HEK293 (cell line): Measurements from ENCODE around the gene ATP2B3.

Experiments
- CTCF ChIA-PET: fragments of 350-600 bp; formaldehyde crosslinking; extraction: SDS; loops from one replicate; lab custom pipeline; 2021; ENCODE audit warnings: antibody characterized with exemption; lab: Yijun Ruan, JAX
- POLR2A ChIA-PET: fragments of 300-600 bp; formaldehyde crosslinking; extraction: SDS; loops from one replicate; lab custom pipeline; 2020; ENCODE audit warnings: antibody characterized with exemption, inconsistent platforms; lab: Yijun Ruan, JAX
- H3K27ac ChIP-seq: fragments of 200-500 bp; sonication (Bioruptor generic); 2 replicates; pipeline ENCODE4 v1.5.1; 2014; ENCODE audit warnings: low read depth, low read length, control low read depth, inconsistent platforms; ENCODE audit errors: extremely low read depth
- H3K36me3 ChIP-seq, 2 experiments: fragments of 200-500 bp in 1 of 2; sonication (Bioruptor generic) in 1 of 2; 1 replicate in 1 of 2; 2 replicates in 1 of 2; pipeline ENCODE4 v1.5.1; 2014 to 2017; ENCODE audit warnings: inconsistent platforms in 2 of 2, low read length in 2 of 2; ENCODE audit not compliant: control insufficient read depth in 2 of 2, insufficient read depth in 1 of 2
- H3K4me1 ChIP-seq: fragments of 200-500 bp; sonication (Bioruptor generic); 2 replicates; pipeline ENCODE4 v1.5.1; 2014; ENCODE audit warnings: mild to moderate bottlenecking, low read length, inconsistent platforms; ENCODE audit not compliant: control insufficient read depth, insufficient read depth
- H3K4me3 ChIP-seq: 2 replicates; pipeline ENCODE4 v1.5.1; 2011; ENCODE audit warnings: low read depth, mild to moderate bottlenecking, control low read depth, low read length, moderate library complexity
- H3K9me3 ChIP-seq: fragments of 200-500 bp; sonication (Bioruptor generic); 2 replicates; pipeline ENCODE4 v1.5.1; 2014; ENCODE audit warnings: low read depth, low read length, inconsistent platforms; ENCODE audit not compliant: control insufficient read depth, insufficient read depth
- GLIS2 ChIP-seq: fragments of 450-650 bp; formaldehyde crosslinking; IDR thresholded peaks from 2 replicates; pipeline ENCODE4 v1.5.1; 2016; ENCODE audit warnings: missing biosample characterization, missing genetic modification characterization
- KLF16 ChIP-seq: fragments of 450-650 bp; formaldehyde crosslinking; IDR thresholded peaks from 2 replicates; pipeline ENCODE4 v1.5.1; 2017; ENCODE audit warnings: missing biosample characterization, missing genetic modification characterization
- KLF8 ChIP-seq: fragments of 450-650 bp; formaldehyde crosslinking; IDR thresholded peaks from 2 replicates; pipeline ENCODE4 v1.5.1; 2016; ENCODE audit warnings: missing biosample characterization, missing genetic modification characterization
- KLF9 ChIP-seq: fragments of 450-650 bp; formaldehyde crosslinking; IDR thresholded peaks from 2 replicates; pipeline ENCODE4 v1.5.1; 2016; ENCODE audit warnings: missing biosample characterization, missing genetic modification characterization, low read depth
- MYNN ChIP-seq: fragments of 450-650 bp; formaldehyde crosslinking; IDR thresholded peaks from 2 replicates; pipeline ENCODE4 v1.5.1; 2016; ENCODE audit warnings: missing biosample characterization, missing genetic modification characterization, borderline replicate concordance
- SCRT2 ChIP-seq: fragments of 450-650 bp; formaldehyde crosslinking; IDR thresholded peaks from 2 replicates; pipeline ENCODE4 v1.5.1; 2016; ENCODE audit warnings: missing biosample characterization, missing genetic modification characterization
- SETDB1 ChIP-seq: IDR thresholded peaks from one replicate; pipeline ENCODE4 v1.6.1; 2017; ENCODE audit warnings: mild to moderate bottlenecking, low read length, moderate library complexity, mixed read lengths; ENCODE audit not compliant: insufficient read length
- SP3 ChIP-seq: fragments of 450-650 bp; formaldehyde crosslinking; IDR thresholded peaks from 2 replicates; pipeline ENCODE4 v1.5.1; 2016; ENCODE audit warnings: missing biosample characterization, missing genetic modification characterization
- ZBTB20 ChIP-seq: fragments of 450-650 bp; formaldehyde crosslinking; IDR thresholded peaks from 2 replicates; pipeline ENCODE4 v1.5.1; 2016; ENCODE audit warnings: missing biosample characterization, missing genetic modification characterization
- ZBTB44 ChIP-seq: fragments of 450-650 bp; IDR thresholded peaks from 2 replicates; pipeline ENCODE4 v1.5.1; 2018; ENCODE audit warnings: missing biosample characterization, mild to moderate bottlenecking, missing genetic modification characterization
- ZBTB8A ChIP-seq: fragments of 450-650 bp; formaldehyde crosslinking; IDR thresholded peaks from 2 replicates; pipeline ENCODE4 v1.5.1; 2016; ENCODE audit warnings: missing biosample characterization, missing genetic modification characterization
- ZEB2 ChIP-seq: fragments of 450-650 bp; formaldehyde crosslinking; IDR thresholded peaks from 2 replicates; pipeline ENCODE4 v1.5.1; 2016; ENCODE audit warnings: missing biosample characterization, missing genetic modification characterization
- ZNF121 ChIP-seq: fragments of 450-650 bp; formaldehyde crosslinking; IDR thresholded peaks from 2 replicates; pipeline ENCODE4 v1.5.1; 2016; ENCODE audit warnings: missing biosample characterization, missing genetic modification characterization
- ZNF223 ChIP-seq: fragments of 450-650 bp; formaldehyde crosslinking; IDR thresholded peaks from 2 replicates; pipeline ENCODE4 v1.5.1; 2016; ENCODE audit warnings: missing biosample characterization, missing genetic modification characterization
- ZNF335 ChIP-seq: fragments of 450-650 bp; formaldehyde crosslinking; conservative IDR thresholded peaks from 2 replicates; pipeline ENCODE4 v1.5.1; 2016; ENCODE audit warnings: missing biosample characterization, missing genetic modification characterization
- ZNF37A ChIP-seq: fragments of 450-650 bp; IDR thresholded peaks from 2 replicates; pipeline ENCODE4 v1.5.1; 2018; ENCODE audit warnings: missing biosample characterization, missing genetic modification characterization
- ZNF501 ChIP-seq: fragments of 450-650 bp; formaldehyde crosslinking; IDR thresholded peaks from 2 replicates; pipeline ENCODE4 v1.5.1; 2016; ENCODE audit warnings: missing biosample characterization, missing genetic modification characterization
- ZNF561 ChIP-seq: fragments of 450-650 bp; IDR thresholded peaks from 2 replicates; pipeline ENCODE4 v1.5.1; 2018; ENCODE audit warnings: missing biosample characterization, missing genetic modification characterization, borderline replicate concordance
- ZNF600 ChIP-seq: fragments of 450-650 bp; formaldehyde crosslinking; IDR thresholded peaks from 2 replicates; pipeline ENCODE4 v1.5.1; 2016; ENCODE audit warnings: missing biosample characterization, missing genetic modification characterization
- ZNF660 ChIP-seq: fragments of 450-650 bp; IDR thresholded peaks from 2 replicates; pipeline ENCODE4 v1.5.1; 2018; ENCODE audit warnings: missing biosample characterization, mild to moderate bottlenecking, missing genetic modification characterization
- ZNF747 ChIP-seq: fragments of 450-650 bp; formaldehyde crosslinking; IDR thresholded peaks from 2 replicates; pipeline ENCODE4 v1.5.1; 2016; ENCODE audit warnings: missing biosample characterization, missing genetic modification characterization
- ZSCAN30 ChIP-seq: fragments of 450-650 bp; IDR thresholded peaks from 2 replicates; pipeline ENCODE4 v1.5.1; 2018; ENCODE audit warnings: missing biosample characterization, mild to moderate bottlenecking, missing genetic modification characterization, moderate library complexity
- TF ChIP-seq, protein P1 (sequence below): fragments of 450-650 bp; formaldehyde crosslinking; IDR thresholded peaks from 2 replicates; pipeline ENCODE4 v1.5.1; 2016; ENCODE audit warnings: missing biosample characterization, missing genetic modification characterization
- TF ChIP-seq, protein P2 (sequence below): fragments of 450-650 bp; formaldehyde crosslinking; IDR thresholded peaks from 2 replicates; pipeline ENCODE4 v1.5.1; 2016; ENCODE audit warnings: missing biosample characterization, missing genetic modification characterization
- TF ChIP-seq, protein P3 (sequence below): fragments of 450-650 bp; formaldehyde crosslinking; IDR thresholded peaks from 2 replicates; pipeline ENCODE4 v1.5.1; 2016; ENCODE audit warnings: missing biosample characterization, missing genetic modification characterization
- TF ChIP-seq, protein P4 (sequence below): fragments of 450-650 bp; formaldehyde crosslinking; optimal IDR thresholded peaks from 2 replicates; pipeline ENCODE3; 2016; ENCODE audit warnings: missing biosample characterization, mild to moderate bottlenecking, missing genetic modification characterization

The ATP2B3 gene

GRCh38 chrX:153596981-153597750 is 79.7 kb downstream of the ATP2B3 start:
- Histone ChIP-seq H3K27ac (no peak overlapping the region), H3K4me1 (no peaks in the 10 kb centered on the region), H3K36me3 (peaks cover 0 to 48% of the 10 kb centered on the region in 2 experiments; a peak in 2 of 3 replicates), H3K4me3 (no peak overlapping the region), H3K9me3 (no peaks in the 10 kb centered on the region)
- TF ChIP-seq SETDB1 (peak; percentile 14), SCRT2 (tag by site-specific recombination) (no peak)
- TF ChIP-seq, protein P1, sequence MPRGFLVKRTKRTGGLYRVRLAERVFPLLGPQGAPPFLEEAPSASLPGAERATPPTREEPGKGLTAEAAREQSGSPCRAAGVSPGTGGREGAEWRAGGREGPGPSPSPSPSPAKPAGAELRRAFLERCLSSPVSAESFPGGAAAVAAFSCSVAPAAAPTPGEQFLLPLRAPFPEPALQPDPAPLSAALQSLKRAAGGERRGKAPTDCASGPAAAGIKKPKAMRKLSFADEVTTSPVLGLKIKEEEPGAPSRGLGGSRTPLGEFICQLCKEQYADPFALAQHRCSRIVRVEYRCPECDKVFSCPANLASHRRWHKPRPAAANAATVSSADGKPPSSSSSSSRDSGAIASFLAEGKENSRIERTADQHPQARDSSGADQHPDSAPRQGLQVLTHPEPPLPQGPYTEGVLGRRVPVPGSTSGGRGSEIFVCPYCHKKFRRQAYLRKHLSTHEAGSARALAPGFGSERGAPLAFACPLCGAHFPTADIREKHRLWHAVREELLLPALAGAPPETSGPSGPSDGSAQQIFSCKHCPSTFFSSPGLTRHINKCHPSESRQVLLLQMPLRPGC (tag by site-specific recombination), result no peak
- ChIA-PET CTCF (interaction anchor here (0.6 to 2.3 kb wide), 5 partner anchors 43 to 90 kb away, joined by 3 to 7 read pairs (median 3); partner anchors contain the start of gene SLC6A8), POLR2A (no interaction called here)

DNA sequence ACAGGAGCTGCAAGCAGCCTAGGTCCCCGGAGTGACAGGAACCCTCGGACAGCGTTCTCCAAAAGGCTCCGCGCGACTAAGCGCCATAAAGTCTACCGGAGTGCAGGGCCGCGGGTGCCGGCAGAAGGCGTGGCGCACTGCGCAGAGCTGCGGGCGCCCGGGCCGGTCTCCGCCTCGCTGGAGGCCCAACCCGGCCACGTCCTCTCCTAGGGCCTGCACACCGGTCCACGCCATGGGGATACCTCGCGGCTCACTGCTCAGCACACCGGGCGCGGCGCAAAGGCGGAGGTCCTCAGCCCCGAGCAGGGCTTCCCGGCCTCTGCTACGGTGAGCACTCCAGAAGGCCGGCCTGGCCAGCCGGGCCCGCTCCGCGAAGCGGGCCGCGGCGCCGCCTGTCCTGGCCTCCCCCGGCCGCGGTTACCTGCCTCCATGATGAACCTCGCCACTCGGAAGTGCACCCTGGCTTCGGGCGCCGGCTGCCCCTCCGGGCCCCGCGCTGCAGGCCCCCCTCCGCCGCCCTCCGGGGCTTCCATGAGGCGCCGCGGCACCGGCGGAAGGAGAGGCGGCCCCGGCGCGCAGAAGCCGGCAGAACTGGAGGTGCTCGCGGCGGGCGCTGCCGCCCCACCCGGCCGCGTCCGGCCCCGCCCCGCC is 81.2 kb downstream of the ATP2B3 start, which contains the start of gene CCNQ:
Gene CCNQ, minus strand, starts transcription at position 599 of the 651 bp plus-strand sequence. Its CDS starts 66 bp downstream, at position 533.
- no peaks in the 10 kb centered on the region for H3K9me3 ChIP-seq
- H3K27ac ChIP-seq, result peak within 1 kb of the TSS; percentile 65; the same call in 1 of the 2 replicates
- ChIA-PET POLR2A (interaction anchor here (0.5 to 1.4 kb wide), 4 partner anchors 47 to 640 kb away, joined by 3 to 4 read pairs (median 4); partner anchors contain the start of gene DUSP9), CTCF (interaction anchor here (0.7 to 1.4 kb wide), 4 partner anchors 38 to 637 kb away, joined by 3 to 5 read pairs (median 4); no protein-coding TSS in a partner anchor)
- H3K4me1 ChIP-seq, result no peaks in the 10 kb centered on the region
- H3K4me3 ChIP-seq, result peak within 1 kb of the TSS; percentile 63
- H3K36me3 ChIP-seq, result peaks cover 0 to 33% of the 10 kb centered on the region in 2 experiments; a peak in 2 of 3 replicates
- TF ChIP-seq KLF8 (tag by site-specific recombination) (peak; percentile 29; the same call in 1 of the 2 replicates), ZSCAN30 (tag by site-specific recombination) (peak; percentile 55; the same call in 1 of the 2 replicates), ZNF121 (tag by site-specific recombination) (peak; percentile 13; the same call in 1 of the 2 replicates), KLF16 (tag by site-specific recombination) (0 out of 2 replicates have a peak, but pooled peaks have one; percentile 42), ZEB2 (tag by site-specific recombination) (peak; percentile 55), MYNN (no peak), GLIS2 (tag by site-specific recombination) (peak; percentile 36; the same call in 1 of the 2 replicates), ZBTB8A (peak; percentile 65), ZNF600 (0 out of 2 replicates have a peak, but pooled peaks have one; percentile 56), ZNF747 (no peak), SP3 (tag by site-specific recombination) (peak; percentile 26; the same call in 1 of the 2 replicates), KLF9 (tag by site-specific recombination) (peak; percentile 64), ZNF223 (tag by site-specific recombination) (peak; percentile 50; the same call in 1 of the 2 replicates), ZNF660 (tag by site-specific recombination) (0 out of 2 replicates have a peak, but pooled peaks have one; percentile 45), ZNF501 (tag by site-specific recombination) (peak; percentile 66; the same call in 1 of the 2 replicates), ZBTB44 (no peak), ZNF561 (peak; percentile 43; the same call in 1 of the 2 replicates), ZBTB20 (tag by site-specific recombination) (peak; percentile 58; the same call in 1 of the 2 replicates), ZNF335 (peak; percentile 71; the same call in 1 of the 2 replicates), ZNF37A (tag by site-specific recombination) (no peak)
- TF ChIP-seq, protein P2, sequence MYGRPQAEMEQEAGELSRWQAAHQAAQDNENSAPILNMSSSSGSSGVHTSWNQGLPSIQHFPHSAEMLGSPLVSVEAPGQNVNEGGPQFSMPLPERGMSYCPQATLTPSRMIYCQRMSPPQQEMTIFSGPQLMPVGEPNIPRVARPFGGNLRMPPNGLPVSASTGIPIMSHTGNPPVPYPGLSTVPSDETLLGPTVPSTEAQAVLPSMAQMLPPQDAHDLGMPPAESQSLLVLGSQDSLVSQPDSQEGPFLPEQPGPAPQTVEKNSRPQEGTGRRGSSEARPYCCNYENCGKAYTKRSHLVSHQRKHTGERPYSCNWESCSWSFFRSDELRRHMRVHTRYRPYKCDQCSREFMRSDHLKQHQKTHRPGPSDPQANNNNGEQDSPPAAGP (tag by site-specific recombination), result peak; percentile 31; the same call in 1 of the 2 replicates
- TF ChIP-seq, protein P3, sequence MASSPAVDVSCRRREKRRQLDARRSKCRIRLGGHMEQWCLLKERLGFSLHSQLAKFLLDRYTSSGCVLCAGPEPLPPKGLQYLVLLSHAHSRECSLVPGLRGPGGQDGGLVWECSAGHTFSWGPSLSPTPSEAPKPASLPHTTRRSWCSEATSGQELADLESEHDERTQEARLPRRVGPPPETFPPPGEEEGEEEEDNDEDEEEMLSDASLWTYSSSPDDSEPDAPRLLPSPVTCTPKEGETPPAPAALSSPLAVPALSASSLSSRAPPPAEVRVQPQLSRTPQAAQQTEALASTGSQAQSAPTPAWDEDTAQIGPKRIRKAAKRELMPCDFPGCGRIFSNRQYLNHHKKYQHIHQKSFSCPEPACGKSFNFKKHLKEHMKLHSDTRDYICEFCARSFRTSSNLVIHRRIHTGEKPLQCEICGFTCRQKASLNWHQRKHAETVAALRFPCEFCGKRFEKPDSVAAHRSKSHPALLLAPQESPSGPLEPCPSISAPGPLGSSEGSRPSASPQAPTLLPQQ (tag by site-specific recombination), result peak; percentile 28; the same call in 1 of the 2 replicates
- TF ChIP-seq, protein P4, sequence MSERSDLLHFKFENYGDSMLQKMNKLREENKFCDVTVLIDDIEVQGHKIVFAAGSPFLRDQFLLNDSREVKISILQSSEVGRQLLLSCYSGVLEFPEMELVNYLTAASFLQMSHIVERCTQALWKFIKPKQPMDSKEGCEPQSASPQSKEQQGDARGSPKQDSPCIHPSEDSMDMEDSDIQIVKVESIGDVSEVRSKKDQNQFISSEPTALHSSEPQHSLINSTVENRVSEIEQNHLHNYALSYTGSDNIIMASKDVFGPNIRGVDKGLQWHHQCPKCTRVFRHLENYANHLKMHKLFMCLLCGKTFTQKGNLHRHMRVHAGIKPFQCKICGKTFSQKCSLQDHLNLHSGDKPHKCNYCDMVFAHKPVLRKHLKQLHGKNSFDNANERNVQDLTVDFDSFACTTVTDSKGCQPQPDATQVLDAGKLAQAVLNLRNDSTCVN (tag by site-specific recombination), result peak; percentile 65
